GM03348 (cell line): Measurements from ENCODE around the gene SMOC2.

Experiments
- DNase-seq: peaks from one replicate; pipeline ENCODE4 v3.0.0; 2012; ENCODE audit warnings: low spot score

Gene SMOC2

GRCh38 chr6:168447282-168447681 lies 6.3 kb downstream of the SMOC2 start:
- no peak for DNase-seq

GRCh38 chr6:168447700-168448099 lies 6.7 kb downstream of the SMOC2 start:
- DNase-seq = no peak

GRCh38 chr6:168448243-168448855 lies 7.4 kb downstream of the SMOC2 start:
- no peak for DNase-seq

- DNase-seq = no peak
Observed at GRCh38 chr6:168450917-168451316, 9.9 kb downstream of the SMOC2 start.

GRCh38 chr6:168451805-168452517 lies 11.0 kb downstream of the SMOC2 start:
- DNase-seq = no peak

GRCh38 chr6:168452685-168453377 lies 11.8 kb downstream of the SMOC2 start:
- no peak for DNase-seq

- DNase-seq = no peak
Observed at GRCh38 chr6:168455847-168456530, 15.0 kb downstream of the SMOC2 start.

- DNase-seq = no peak
Observed at GRCh38 chr6:168456907-168457652, 16.1 kb downstream of the SMOC2 start.

- DNase-seq = no peak
Observed at GRCh38 chr6:168457653-168457934, 16.6 kb downstream of the SMOC2 start.

- no peak for DNase-seq
Observed at GRCh38 chr6:168458101-168458500, 17.1 kb downstream of the SMOC2 start.

- DNase-seq = no peak
Observed at GRCh38 chr6:168459572-168459971, 18.6 kb downstream of the SMOC2 start.

- DNase-seq = no peak
Observed at GRCh38 chr6:168462289-168462853, 21.4 kb downstream of the SMOC2 start.

- DNase-seq = no peak
Observed at GRCh38 chr6:168464546-168464945, 23.6 kb downstream of the SMOC2 start.

- DNase-seq = no peak
Observed at GRCh38 chr6:168468045-168468444, 27.1 kb downstream of the SMOC2 start.

- no peak for DNase-seq
Observed at GRCh38 chr6:168469521-168469920, 28.5 kb downstream of the SMOC2 start.

GRCh38 chr6:168469926-168470325 lies 28.9 kb downstream of the SMOC2 start:
- DNase-seq = no peak

GRCh38 chr6:168472363-168472762 lies 31.4 kb downstream of the SMOC2 start:
- no peak for DNase-seq

- no peak for DNase-seq
Observed at GRCh38 chr6:168473197-168473596, 32.2 kb downstream of the SMOC2 start.

GRCh38 chr6:168475188-168476013 lies 34.4 kb downstream of the SMOC2 start:
- DNase-seq = no peak

- DNase-seq = no peak
Observed at GRCh38 chr6:168479421-168479820, 38.4 kb downstream of the SMOC2 start.

- no peak for DNase-seq
Observed at GRCh38 chr6:168480481-168480880, 39.5 kb downstream of the SMOC2 start.
